Glutamatergic neuron (in vitro differentiated cells): Measurements from ENCODE around the gene GVQW3. TPM values are rescaled to one million over a fixed set of nuclear protein-coding genes. Genes with fewer than 3 reads are reported as not detected.

Source experiments
- DNase-seq: peaks from one replicate; pipeline ENCODE4 v3.0.0; 2022
- H3K27ac Mint-ChIP-seq: one replicate; pipeline ENCODE4 v1.8.0; 2020; ENCODE audit warnings: mild to moderate bottlenecking, mixed read lengths, inconsistent platforms; ENCODE audit not compliant: unreplicated experiment
- H3K27me3 Mint-ChIP-seq: one replicate; pipeline ENCODE4 v1.8.0; 2020; ENCODE audit warnings: mild to moderate bottlenecking, moderate library complexity, mixed read lengths, inconsistent platforms; ENCODE audit not compliant: unreplicated experiment
- H3K36me3 Mint-ChIP-seq: one replicate; pipeline ENCODE4 v1.8.0; 2020; ENCODE audit warnings: mild to moderate bottlenecking, mixed read lengths, inconsistent platforms; ENCODE audit not compliant: unreplicated experiment
- H3K4me1 Mint-ChIP-seq: one replicate; pipeline ENCODE4 v1.8.0; 2020; ENCODE audit warnings: mild to moderate bottlenecking, low read depth, mixed read lengths, inconsistent platforms; ENCODE audit not compliant: unreplicated experiment
- H3K4me3 Mint-ChIP-seq: one replicate; pipeline ENCODE4 v1.8.0; 2020; ENCODE audit warnings: mild to moderate bottlenecking, mixed read lengths, inconsistent platforms; ENCODE audit not compliant: unreplicated experiment
- H3K9me3 Mint-ChIP-seq: one replicate; pipeline ENCODE4 v1.8.0; 2020; ENCODE audit warnings: mild to moderate bottlenecking, moderate library complexity, mixed read lengths, inconsistent platforms; ENCODE audit not compliant: unreplicated experiment
- CTCF ChIP-seq: fragments of 200-600 bp; sonication (generic); IDR thresholded peaks from one replicate; pipeline ENCODE4 v1.5.0; 2021; ENCODE audit not compliant: partially characterized antibody, unreplicated experiment
- total RNA-seq: library from RNA; stranded (reverse); fragmentation: NEBNext Ultra II Directional; extraction: Animal tissue kit (Norgen Biotek cat#: 25700); gene quantifications from one replicate; pipeline ENCODE4 v1.2.1, GENCODE V29; 2021; ENCODE audit not compliant: unreplicated experiment

The GVQW3 gene
- total RNA-seq, 1 donor from 2014 or later: 14.8 TPM

DNA sequence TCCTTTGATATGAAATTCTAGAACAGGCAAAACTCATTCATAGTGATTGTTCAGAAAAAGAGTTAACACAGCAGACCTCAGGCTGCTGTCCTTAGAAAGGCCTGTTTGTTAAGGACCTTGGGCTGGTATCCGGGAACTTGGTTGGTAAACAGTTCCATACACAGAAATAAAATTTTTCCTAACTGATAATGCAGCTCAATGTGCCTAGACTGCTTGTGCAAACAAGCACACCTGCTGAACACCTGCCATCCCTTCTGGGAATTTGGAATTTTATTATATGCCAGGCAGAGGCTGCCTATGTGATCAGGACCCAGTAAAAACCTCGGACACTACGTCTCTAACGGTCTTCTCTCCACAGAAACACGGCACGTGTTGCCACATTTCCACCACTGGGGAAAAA is 11.7 kb upstream of the GVQW3 start:
- Mint-ChIP-seq H3K27ac (no peak overlapping the region), H3K9me3 (no peaks in the 10 kb centered on the region), H3K27me3 (no peaks in the 10 kb centered on the region), H3K4me3 (peak overlapping the region; percentile 14), H3K36me3 (no peaks in the 10 kb centered on the region), H3K4me1 (peaks cover 7% of the 10 kb centered on the region)
- DNase-seq: no peak
- no peak for TF ChIP-seq CTCF

- Mint-ChIP-seq H3K4me3 (no peak overlapping the region), H3K27ac (no peak overlapping the region), H3K4me1 (peaks cover 11% of the 10 kb centered on the region), H3K9me3 (no peaks in the 10 kb centered on the region), H3K36me3 (no peaks in the 10 kb centered on the region), H3K27me3 (no peaks in the 10 kb centered on the region)
- DNase-seq: no peak
- TF ChIP-seq CTCF: no peak
These were observed 10.0 kb upstream of the GVQW3 start for GRCh38 chr11:76371170-76371569.

GRCh38 chr11:76376746-76377558 is 4.2 kb upstream of the GVQW3 start:
- H3K9me3 Mint-ChIP-seq: peaks cover 10% of the 10 kb centered on the region
- H3K4me3 Mint-ChIP-seq: no peak overlapping the region
- DNase-seq: no peak
- H3K4me1 Mint-ChIP-seq: peaks cover 14% of the 10 kb centered on the region
- peak overlapping the region; percentile 6 for H3K27ac Mint-ChIP-seq
- peaks cover 8% of the 10 kb centered on the region for H3K27me3 Mint-ChIP-seq
- TF ChIP-seq CTCF: no peak
- H3K36me3 Mint-ChIP-seq: no peaks in the 10 kb centered on the region

DNA sequence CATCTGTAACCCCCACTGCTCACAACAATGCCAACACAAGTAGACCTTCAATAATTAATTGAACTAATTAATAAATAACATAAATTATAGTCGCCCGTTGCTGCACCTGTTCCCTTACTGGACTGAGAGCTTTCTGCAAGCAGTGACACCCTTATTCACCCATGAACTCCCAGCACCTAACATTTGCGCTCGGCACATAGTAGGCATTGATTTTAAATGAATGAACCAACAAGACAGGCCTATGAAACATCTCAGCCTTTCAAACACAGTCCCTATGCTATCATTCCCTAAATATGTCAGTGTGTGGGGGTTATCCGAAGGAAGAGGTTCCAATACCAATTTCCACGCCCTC is 1.3 kb upstream of the GVQW3 start:
- Mint-ChIP-seq H3K4me3 (peak overlapping the region; percentile 96), H3K27ac (peak overlapping the region; percentile 80), H3K4me1 (peaks cover 19% of the 10 kb centered on the region), H3K9me3 (peaks cover 11% of the 10 kb centered on the region), H3K27me3 (peaks cover 8% of the 10 kb centered on the region), H3K36me3 (no peaks in the 10 kb centered on the region)
- DNase-seq: no peak
- no peak for TF ChIP-seq CTCF

GRCh38 chr11:76380159-76380976 is 755 bp upstream of the GVQW3 start:
- TF ChIP-seq CTCF: no peak
- peak; percentile 58 for DNase-seq
- Mint-ChIP-seq H3K9me3 (peaks cover 11% of the 10 kb centered on the region), H3K36me3 (peaks cover 2% of the 10 kb centered on the region), H3K27me3 (peaks cover 8% of the 10 kb centered on the region), H3K4me3 (peak overlapping the region; percentile 96), H3K4me1 (peaks cover 19% of the 10 kb centered on the region), H3K27ac (peak overlapping the region; percentile 80)
